ENCODE data around the gene CECR2. TPM values are rescaled to one million over a fixed set of nuclear protein-coding genes. Genes with fewer than 3 reads are reported as not detected.

The CECR2 gene
- total and polyA plus RNA-seq, 10 of the 15 experiments (the other 5 are each of a cell fraction or from before 2014, with no cell fraction given), result 0.01 to 0.08 (median 0.01) TPM; not detected in 7

GRCh38 chr22:17489101-17489500 lies 119.8 kb downstream of the CECR2 start:
- SMC1A ChIA-PET (ENCODE audit: uncharacterized antibody, unreplicated experiment), result interaction anchor here (1.0 kb wide), 1 partner anchor 220 kb away, joined by 3 read pairs; no protein-coding TSS in a partner anchor
- Histone ChIP-seq H3K27ac (ENCODE audit: control insufficient read depth, insufficient read depth) (no peak overlapping the region), H2AFZ (ENCODE audit: control insufficient read depth, low read depth, low read length) (no peak overlapping the region), H3K4me3 (no peak overlapping the region), H3K9ac (ENCODE audit: control insufficient read depth, insufficient read depth, low read length) (no peak overlapping the region), H3K36me3 (ENCODE audit: control insufficient read depth in 2 of 2, insufficient read depth in 2 of 2, low read length in 1 of 2) (no peaks in the 10 kb centered on the region), H4K20me1 (ENCODE audit: control insufficient read depth, insufficient read depth) (no peaks in the 10 kb centered on the region), H3K4me1 (ENCODE audit: control insufficient read depth, insufficient read depth, low read length) (no peaks in the 10 kb centered on the region), H3K4me2 (ENCODE audit: control insufficient read depth, insufficient read depth) (no peak overlapping the region), H3K9me3 (replicated peaks; ENCODE audit: control insufficient read depth, insufficient read depth, low read length) (no peaks in the 10 kb centered on the region), H3K27me3 (replicated peaks in 1 of 2; ENCODE audit: control insufficient read depth in 2 of 2, insufficient read depth in 2 of 2, low read length in 1 of 2) (no peaks in the 10 kb centered on the region), H3K79me2 (ENCODE audit: control insufficient read depth, insufficient read depth, low read length) (no peaks in the 10 kb centered on the region)
- in situ Hi-C loops (cut with MboI) (no loop called here), intact Hi-C loops (cut with micrococcal nuclease; ENCODE audit: unreplicated experiment) (no loop called here)
- POLR2A ChIA-PET, result no interaction called here
- FAIRE-seq (no peak), DNase-seq (ENCODE audit: low read depth, low spot score) (no peak), ATAC-seq (no peak)
- CTCF ChIA-PET, result interaction anchor here (1.6 kb wide), 1 partner anchor 283 kb away, joined by 7 read pairs; no protein-coding TSS in a partner anchor
- RAD21 ChIA-PET (ENCODE audit: unreplicated experiment), result no interaction called here
- WGBS (ENCODE audit: insufficient coverage, insufficient replicate concordance, low lambda C conversion rate, missing lambda C conversion rate), result 2% methylated on average over 6 of the region's 6 CpGs
- BruUV-seq (replicated peaks), result no TSS peak
- TF ChIP-seq SUZ12 (IDR thresholded peaks at IDR 0.05; ENCODE audit: unreplicated experiment) (no peak), HSF1 (IDR thresholded peaks at IDR 0.05; ENCODE audit: low read depth, low read length) (no peak), BCL3 (IDR thresholded peaks at IDR 0.05; ENCODE audit: borderline replicate concordance, insufficient read depth, low read depth, low read length, poor library complexity, severe bottlenecking) (no peak), EZH2 (IDR thresholded peaks at IDR 0.05; ENCODE audit: borderline replicate concordance, control insufficient read depth, low read depth, low read length) (no peak), CUX1 (IDR thresholded peaks at IDR 0.05; ENCODE audit: insufficient replicate concordance, low read depth, low read length) (no peak), CBFB (IDR thresholded peaks at IDR 0.05; ENCODE audit: low read depth) (no peak), RELB (IDR thresholded peaks at IDR 0.05; ENCODE audit: low read depth) (no peak), NRF1 (conservative IDR thresholded peaks at IDR 0.05; ENCODE audit: low read depth, low read length) (no peak), TCF7 (IDR thresholded peaks at IDR 0.05; ENCODE audit: borderline replicate concordance) (no peak), CBX3 (IDR thresholded peaks at IDR 0.05; ENCODE audit: borderline replicate concordance, low read depth) (no peak), NFYA (IDR thresholded peaks at IDR 0.05; ENCODE audit: borderline replicate concordance, low read depth, low read length) (no peak), ZBED1 (IDR thresholded peaks at IDR 0.05; ENCODE audit: borderline replicate concordance) (no peak), SUPT20H (IDR thresholded peaks at IDR 0.05; ENCODE audit: borderline replicate concordance, control insufficient read depth, low read depth, low read length) (no peak)
